Activated CD4-positive, alpha-beta memory T cell treated with anti-CD3 and anti-CD28 coated beads, Interleukin-2, amount 10 ng/mL, durations not matched to agents 7 days and 5 days (primary cell): Measurements from ENCODE around the gene RPS6KA2. TPM values are rescaled to one million over a fixed set of nuclear protein-coding genes. Genes with fewer than 3 reads are reported as not detected.

Experiments used
- CTCF ChIA-PET: fragments of 350-600 bp; sonication (Branson Sonifier 250); formaldehyde crosslinking; loops from one replicate; lab custom pipeline; 2021; ENCODE audit warnings: antibody characterized with exemption, inconsistent platforms; lab: Charles Lee
- POLR2A ChIA-PET: fragments of 350-600 bp; sonication (Branson Sonifier 250); formaldehyde crosslinking; loops from one replicate; lab custom pipeline; 2021; ENCODE audit warnings: antibody characterized with exemption; lab: Charles Lee
- DNase-seq: peaks from one replicate; pipeline ENCODE4 v3.0.0-alpha.2; 2020
- H3K27ac Mint-ChIP-seq: one replicate; pipeline ENCODE4 v1.8.0; 2021; ENCODE audit warnings: mild to moderate bottlenecking, mixed read lengths
- H3K27me3 Mint-ChIP-seq: one replicate; pipeline ENCODE4 v1.8.0; 2021; ENCODE audit warnings: mixed read lengths
- H3K36me3 Mint-ChIP-seq: one replicate; pipeline ENCODE4 v1.8.0; 2021; ENCODE audit warnings: low read depth, mixed read lengths
- H3K4me1 Mint-ChIP-seq: one replicate; pipeline ENCODE4 v1.8.0; 2021; ENCODE audit warnings: mixed read lengths
- H3K4me3 Mint-ChIP-seq: one replicate; pipeline ENCODE4 v1.8.0; 2021; ENCODE audit warnings: mild to moderate bottlenecking, mixed read lengths
- H3K9me3 Mint-ChIP-seq: one replicate; pipeline ENCODE4 v1.8.0; 2021; ENCODE audit warnings: mixed read lengths
- total RNA-seq, 2 experiments: library from RNA; stranded (reverse); gene quantifications; one replicate each; pipeline ENCODE4 v1.2.3, GENCODE V29; 2021

RPS6KA2 gene
- total RNA-seq, 2 experiments from 2014 or later = 6.3 to 6.5 TPM

GRCh38 chr6:166599205-166599604, 27.8 kb downstream of the RPS6KA2 start:
- no peaks in the 10 kb centered on the region for H3K9me3 Mint-ChIP-seq
- CTCF ChIA-PET = no interaction called here
- POLR2A ChIA-PET = no interaction called here
- no peak overlapping the region for H3K4me3 Mint-ChIP-seq
- H3K27me3 Mint-ChIP-seq = no peaks in the 10 kb centered on the region
- no peaks in the 10 kb centered on the region for H3K4me1 Mint-ChIP-seq
- DNase-seq = no peak
- H3K36me3 Mint-ChIP-seq = no peaks in the 10 kb centered on the region
- H3K27ac Mint-ChIP-seq = no peak overlapping the region

- Mint-ChIP-seq H3K4me3 (no peak overlapping the region), H3K9me3 (no peaks in the 10 kb centered on the region), H3K4me1 (no peaks in the 10 kb centered on the region), H3K27ac (no peak overlapping the region), H3K27me3 (no peaks in the 10 kb centered on the region), H3K36me3 (no peaks in the 10 kb centered on the region)
- DNase-seq = no peak
- POLR2A ChIA-PET = no interaction called here
- CTCF ChIA-PET = no interaction called here
Observed at GRCh38 chr6:166598441-166599138, 28.5 kb downstream of the RPS6KA2 start.

DNA sequence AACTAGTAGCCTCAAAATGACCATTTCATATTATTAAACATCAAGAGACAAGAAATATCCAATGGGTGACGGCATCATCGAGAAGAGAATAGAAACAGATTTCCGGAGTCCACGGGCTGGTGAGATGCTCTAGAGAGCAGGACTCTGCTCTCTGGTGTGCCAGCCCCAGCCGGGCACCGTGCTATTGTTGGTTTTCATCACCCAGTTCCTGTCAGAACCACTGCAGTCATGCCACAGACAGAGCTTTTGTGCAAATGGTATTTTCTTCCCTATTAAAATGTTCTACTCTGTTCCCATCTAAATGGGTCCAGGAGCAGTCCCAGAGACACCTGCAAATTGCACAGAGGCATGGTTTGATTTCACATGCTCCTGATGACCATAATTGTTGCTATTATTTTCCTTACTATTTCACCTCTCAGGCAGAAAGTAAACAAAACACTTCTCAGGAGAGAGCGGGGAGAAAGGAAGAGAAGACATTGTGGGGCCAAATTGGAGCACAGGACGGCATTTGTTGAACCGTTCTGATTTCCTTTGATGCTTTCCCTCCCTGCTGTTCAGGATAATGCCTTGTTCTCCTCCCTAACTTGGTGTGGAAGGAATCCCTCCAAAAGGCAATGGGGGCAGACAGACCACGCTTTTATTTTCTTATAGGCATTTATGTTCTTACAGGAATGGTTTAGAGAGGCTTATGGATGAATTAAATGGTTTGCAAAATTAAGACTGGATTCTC, 29.2 kb downstream of the RPS6KA2 start:
- H3K4me3 Mint-ChIP-seq = no peak overlapping the region
- CTCF ChIA-PET = no interaction called here
- no peak overlapping the region for H3K27ac Mint-ChIP-seq
- DNase-seq = no peak
- H3K9me3 Mint-ChIP-seq = no peaks in the 10 kb centered on the region
- H3K27me3 Mint-ChIP-seq = no peaks in the 10 kb centered on the region
- H3K4me1 Mint-ChIP-seq = no peaks in the 10 kb centered on the region
- POLR2A ChIA-PET = no interaction called here
- no peaks in the 10 kb centered on the region for H3K36me3 Mint-ChIP-seq

DNA sequence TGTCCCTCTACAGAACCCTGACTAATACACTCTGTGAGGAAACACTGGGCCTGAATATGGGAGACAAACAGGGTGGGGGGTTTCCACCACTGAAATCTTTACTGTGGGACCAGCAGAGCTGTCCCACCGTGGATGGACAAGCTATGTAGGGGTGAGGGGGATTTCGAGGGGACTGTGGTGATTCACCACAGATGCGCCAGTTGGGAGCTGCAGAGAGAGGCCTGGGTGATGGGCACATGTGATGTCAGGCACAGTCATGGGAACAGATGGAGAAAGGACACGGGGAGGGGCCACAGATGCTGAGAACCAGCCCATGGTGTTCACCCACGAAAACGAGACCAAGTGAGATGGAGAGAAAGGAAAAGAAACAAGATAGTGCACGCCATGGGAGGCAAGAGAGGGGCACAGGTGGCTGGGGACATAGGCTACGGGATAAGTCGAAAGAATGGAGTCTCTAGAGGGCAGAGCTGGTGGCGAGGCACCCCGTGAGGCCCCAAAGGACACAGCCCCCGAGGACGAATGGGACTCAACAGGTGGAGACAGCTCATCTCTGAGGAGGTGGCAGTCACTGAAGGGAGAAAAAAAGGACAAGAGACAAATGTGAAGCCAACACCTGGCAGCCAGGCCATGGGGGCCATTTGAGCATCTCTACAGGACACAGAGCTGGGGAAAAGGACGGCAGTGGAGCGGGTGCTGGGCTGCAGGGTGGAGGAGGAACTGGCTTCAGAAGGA, 30.1 kb downstream of the RPS6KA2 start:
- no peak for DNase-seq
- ChIA-PET CTCF (no interaction called here), POLR2A (no interaction called here)
- Mint-ChIP-seq H3K4me1 (no peaks in the 10 kb centered on the region), H3K4me3 (no peak overlapping the region), H3K27me3 (no peaks in the 10 kb centered on the region), H3K9me3 (no peaks in the 10 kb centered on the region), H3K27ac (no peak overlapping the region), H3K36me3 (no peaks in the 10 kb centered on the region)

DNA sequence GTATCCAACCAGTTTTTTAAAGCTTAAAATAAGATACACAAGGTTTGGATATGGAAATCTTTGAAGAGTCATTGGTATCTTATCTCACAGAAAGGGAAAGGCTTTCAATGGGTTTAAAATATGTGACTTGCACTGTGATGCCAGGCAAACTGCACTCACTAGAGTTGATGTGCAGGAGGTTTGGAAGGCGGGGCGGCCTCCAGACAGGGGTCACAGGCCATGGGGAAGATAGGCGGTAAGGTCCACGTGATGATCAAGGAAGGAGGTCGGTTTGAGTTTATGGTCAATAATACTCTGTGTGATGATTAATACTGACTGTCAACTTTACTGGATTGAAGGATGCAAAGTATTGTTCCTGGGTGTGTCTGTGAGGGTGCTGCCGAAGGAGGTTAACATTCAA, 31.1 kb downstream of the RPS6KA2 start:
- no peaks in the 10 kb centered on the region for H3K36me3 Mint-ChIP-seq
- H3K4me3 Mint-ChIP-seq = no peak overlapping the region
- no peaks in the 10 kb centered on the region for H3K27me3 Mint-ChIP-seq
- CTCF ChIA-PET = no interaction called here
- H3K27ac Mint-ChIP-seq = no peak overlapping the region
- no peaks in the 10 kb centered on the region for H3K4me1 Mint-ChIP-seq
- H3K9me3 Mint-ChIP-seq = no peaks in the 10 kb centered on the region
- DNase-seq = no peak
- POLR2A ChIA-PET = no interaction called here

- H3K4me1 Mint-ChIP-seq = no peaks in the 10 kb centered on the region
- no peaks in the 10 kb centered on the region for H3K27me3 Mint-ChIP-seq
- no peak for DNase-seq
- CTCF ChIA-PET = no interaction called here
- H3K9me3 Mint-ChIP-seq = no peaks in the 10 kb centered on the region
- H3K27ac Mint-ChIP-seq = no peak overlapping the region
- H3K36me3 Mint-ChIP-seq = no peaks in the 10 kb centered on the region
- POLR2A ChIA-PET = no interaction called here
- H3K4me3 Mint-ChIP-seq = no peak overlapping the region
Observed at GRCh38 chr6:166595061-166595780, 31.8 kb downstream of the RPS6KA2 start.

DNA sequence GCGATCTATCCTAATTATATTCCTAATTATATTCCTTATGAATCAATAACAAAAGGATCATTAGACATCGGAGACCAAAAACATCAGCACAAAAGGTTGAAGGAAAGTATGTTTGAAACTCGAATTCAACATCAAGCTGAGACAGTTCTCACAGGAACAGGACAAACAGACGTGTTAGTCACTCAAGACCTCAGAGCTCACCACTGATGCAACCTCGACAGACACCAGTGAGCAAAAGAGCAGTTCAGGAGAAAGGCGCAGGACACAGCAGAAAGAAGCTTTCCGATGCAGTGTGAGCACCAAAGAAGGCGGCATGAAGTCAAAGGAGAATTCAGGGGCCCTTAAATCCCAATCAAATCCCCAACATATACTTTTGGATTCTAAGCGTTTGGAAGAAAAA, 34.2 kb downstream of the RPS6KA2 start:
- H3K4me3 Mint-ChIP-seq = no peak overlapping the region
- no peak overlapping the region for H3K27ac Mint-ChIP-seq
- CTCF ChIA-PET = no interaction called here
- no peaks in the 10 kb centered on the region for H3K9me3 Mint-ChIP-seq
- no peak for DNase-seq
- peaks cover 12% of the 10 kb centered on the region for H3K4me1 Mint-ChIP-seq
- H3K27me3 Mint-ChIP-seq = no peaks in the 10 kb centered on the region
- POLR2A ChIA-PET = no interaction called here
- no peaks in the 10 kb centered on the region for H3K36me3 Mint-ChIP-seq

- POLR2A ChIA-PET = no interaction called here
- H3K9me3 Mint-ChIP-seq = no peaks in the 10 kb centered on the region
- no peak overlapping the region for H3K4me3 Mint-ChIP-seq
- CTCF ChIA-PET = no interaction called here
- H3K27me3 Mint-ChIP-seq = no peaks in the 10 kb centered on the region
- no peaks in the 10 kb centered on the region for H3K36me3 Mint-ChIP-seq
- H3K4me1 Mint-ChIP-seq = peaks cover 12% of the 10 kb centered on the region
- DNase-seq = no peak
- H3K27ac Mint-ChIP-seq = no peak overlapping the region
Observed at GRCh38 chr6:166591961-166592520, 35.0 kb downstream of the RPS6KA2 start.

- no peak overlapping the region for H3K4me3 Mint-ChIP-seq
- POLR2A ChIA-PET = no interaction called here
- H3K27me3 Mint-ChIP-seq = no peaks in the 10 kb centered on the region
- H3K36me3 Mint-ChIP-seq = no peaks in the 10 kb centered on the region
- no peak for DNase-seq
- H3K4me1 Mint-ChIP-seq = peaks cover 12% of the 10 kb centered on the region
- CTCF ChIA-PET = no interaction called here
- H3K9me3 Mint-ChIP-seq = no peaks in the 10 kb centered on the region
- H3K27ac Mint-ChIP-seq = no peak overlapping the region
Observed at GRCh38 chr6:166591026-166591425, 36.0 kb downstream of the RPS6KA2 start.

DNA sequence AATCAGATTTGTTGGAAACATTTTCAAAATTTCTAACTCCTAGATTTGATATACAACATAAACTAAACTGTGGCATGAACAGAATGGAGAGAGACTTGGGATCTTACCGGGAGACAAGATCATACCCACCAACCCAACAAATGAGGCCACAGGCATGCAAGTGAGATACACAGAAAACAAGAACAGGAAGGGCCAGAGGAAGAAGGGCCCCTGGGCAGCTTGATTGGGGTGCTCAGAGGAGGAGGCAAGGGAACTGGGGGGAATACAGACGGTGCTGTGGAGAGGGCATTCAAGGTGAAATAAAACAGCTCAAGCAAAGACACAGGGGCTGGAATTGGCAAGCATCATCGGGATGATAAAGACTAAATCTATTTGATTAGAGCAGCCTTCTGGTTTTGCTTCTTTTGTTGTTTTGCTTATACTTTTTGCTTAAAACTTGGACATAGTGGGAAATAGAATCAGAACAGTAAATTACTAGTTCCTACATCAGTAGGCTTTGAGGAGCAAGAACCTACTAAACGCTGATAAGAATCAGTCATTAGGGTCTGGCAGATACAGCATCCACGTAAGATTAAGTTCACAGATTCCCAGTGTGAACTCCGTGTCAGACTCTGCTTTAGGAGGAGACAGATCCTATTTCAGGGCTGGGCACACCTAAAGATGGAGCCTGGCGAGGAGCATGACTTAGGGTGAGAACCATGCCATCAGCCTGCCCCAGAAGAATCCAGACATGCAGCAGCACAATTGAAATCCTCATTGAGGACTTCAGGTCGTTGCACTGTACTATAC, 37.1 kb downstream of the RPS6KA2 start:
- H3K27me3 Mint-ChIP-seq = no peaks in the 10 kb centered on the region
- H3K4me1 Mint-ChIP-seq = peaks cover 12% of the 10 kb centered on the region
- no peaks in the 10 kb centered on the region for H3K36me3 Mint-ChIP-seq
- H3K27ac Mint-ChIP-seq = no peak overlapping the region
- no peak overlapping the region for H3K4me3 Mint-ChIP-seq
- ChIA-PET CTCF (no interaction called here), POLR2A (interaction anchor here (0.7 kb wide), 1 partner anchor 390 kb away, joined by 3 read pairs; no protein-coding TSS in a partner anchor)
- no peaks in the 10 kb centered on the region for H3K9me3 Mint-ChIP-seq
- DNase-seq = no peak

DNA sequence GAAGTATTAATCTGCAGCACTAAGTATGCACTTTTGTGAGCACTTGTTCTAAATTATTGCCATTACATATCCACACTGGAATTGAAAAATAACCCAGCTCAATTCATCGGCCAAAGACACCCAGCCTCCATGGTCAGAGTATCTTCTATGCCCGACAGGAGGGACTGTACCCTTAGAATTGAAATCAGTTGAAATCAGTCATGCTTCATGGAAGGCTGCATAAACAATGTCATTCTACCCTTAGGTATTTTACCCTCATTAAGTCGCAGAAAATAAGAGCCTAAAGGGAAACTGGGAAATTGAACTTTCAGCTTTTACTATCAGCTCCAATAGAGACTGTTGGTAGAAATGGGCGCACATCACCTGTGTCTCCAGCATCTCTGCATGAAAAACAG, 37.7 kb downstream of the RPS6KA2 start:
- Mint-ChIP-seq H3K9me3 (no peaks in the 10 kb centered on the region), H3K4me1 (peaks cover 12% of the 10 kb centered on the region), H3K27me3 (no peaks in the 10 kb centered on the region), H3K27ac (no peak overlapping the region), H3K4me3 (no peak overlapping the region), H3K36me3 (no peaks in the 10 kb centered on the region)
- POLR2A ChIA-PET = interaction anchor here (0.7 kb wide), 1 partner anchor 390 kb away, joined by 3 read pairs; no protein-coding TSS in a partner anchor
- no peak for DNase-seq
- CTCF ChIA-PET = no interaction called here

GRCh38 chr6:166588691-166589336, 38.2 kb downstream of the RPS6KA2 start:
- H3K4me3 Mint-ChIP-seq = no peak overlapping the region
- H3K27me3 Mint-ChIP-seq = no peaks in the 10 kb centered on the region
- H3K9me3 Mint-ChIP-seq = no peaks in the 10 kb centered on the region
- H3K36me3 Mint-ChIP-seq = no peaks in the 10 kb centered on the region
- ChIA-PET POLR2A (no interaction called here), CTCF (no interaction called here)
- no peak overlapping the region for H3K27ac Mint-ChIP-seq
- DNase-seq = no peak
- H3K4me1 Mint-ChIP-seq = peaks cover 12% of the 10 kb centered on the region
